WTC11 (cell line): ENCODE measurements around the gene KIRREL3. TPM values are rescaled to one million over a fixed set of nuclear protein-coding genes. Genes with fewer than 3 reads are reported as not detected.

ENCODE experiments used
- ATAC-seq: fragments of 200-7000 bp; cut with Tn5 transposase; 2 replicates; pipeline ENCODE4 v1.10.0; 2021; ENCODE audit warnings: mild to moderate bottlenecking, moderate library complexity
- CTCF ChIA-PET: fragments of 300-600 bp; sonication (Branson Sonifier 250); formaldehyde crosslinking; loops from one replicate; lab custom pipeline; 2021; ENCODE audit warnings: antibody characterized with exemption; lab: Charles Lee
- POLR2A ChIA-PET: fragments of 350-600 bp; sonication (Branson Sonifier 250); formaldehyde crosslinking; loops from one replicate; lab custom pipeline; 2021; ENCODE audit warnings: antibody characterized with exemption; lab: Charles Lee
- DNase-seq: peaks from one replicate; pipeline ENCODE4 v3.0.0; 2021; ENCODE audit warnings: low spot score
- H3K27ac Mint-ChIP-seq: 2 replicates; pipeline ENCODE4 v1.8.0; 2021; ENCODE audit warnings: mixed read lengths
- H3K27me3 Mint-ChIP-seq: 2 replicates; pipeline ENCODE4 v1.8.0; 2021; ENCODE audit warnings: low read depth, mild to moderate bottlenecking, moderate library complexity, mixed read lengths
- H3K36me3 Mint-ChIP-seq: 2 replicates; pipeline ENCODE4 v1.8.0; 2021; ENCODE audit warnings: mixed read lengths
- H3K4me1 Mint-ChIP-seq: 2 replicates; pipeline ENCODE4 v1.8.0; 2022; ENCODE audit warnings: mixed read lengths
- H3K4me3 Mint-ChIP-seq: 2 replicates; pipeline ENCODE4 v1.8.0; 2021; ENCODE audit warnings: mild to moderate bottlenecking, moderate library complexity, mixed read lengths
- H3K9me3 Mint-ChIP-seq: 2 replicates; pipeline ENCODE4 v1.8.0; 2021; ENCODE audit warnings: mixed read lengths
- CBFB ChIP-seq: sonication (generic); formaldehyde crosslinking; IDR thresholded peaks from 2 replicates; pipeline ENCODE4 v1.8.1; 2022; ENCODE audit warnings: mild to moderate bottlenecking, low read depth, missing genetic modification reagents
- FOXJ3 ChIP-seq: sonication (generic); formaldehyde crosslinking; IDR thresholded peaks from 2 replicates; pipeline ENCODE4 v1.9.0; 2021; ENCODE audit warnings: missing genetic modification reagents, mild to moderate bottlenecking, borderline replicate concordance
- MYBL2 ChIP-seq: sonication (generic); formaldehyde crosslinking; IDR thresholded peaks from 2 replicates; pipeline ENCODE4 v1.8.1; 2023; ENCODE audit warnings: mild to moderate bottlenecking, moderate library complexity, missing genetic modification reagents
- PRRX2 ChIP-seq: fragments of 250-450 bp; sonication (Bioruptor Pico); IDR thresholded peaks from 2 replicates; pipeline ENCODE4 v1.8.0; 2021; ENCODE audit warnings: mild to moderate bottlenecking
- SMAD3 ChIP-seq: sonication (generic); formaldehyde crosslinking; IDR thresholded peaks from 2 replicates; pipeline ENCODE4 v1.8.0; 2022; ENCODE audit warnings: missing genetic modification reagents, mild to moderate bottlenecking, borderline replicate concordance
- TP53 ChIP-seq: sonication (generic); formaldehyde crosslinking; IDR thresholded peaks from 2 replicates; pipeline ENCODE4 v1.8.1; 2023; ENCODE audit warnings: mild to moderate bottlenecking, missing genetic modification reagents
- ZNF121 ChIP-seq: sonication (generic); formaldehyde crosslinking; IDR thresholded peaks from 2 replicates; pipeline ENCODE4 v1.8.0; 2023; ENCODE audit warnings: missing genetic modification reagents
- ZNF232 ChIP-seq: sonication (generic); formaldehyde crosslinking; IDR thresholded peaks from 2 replicates; pipeline ENCODE4 v1.8.0; 2022; ENCODE audit warnings: mild to moderate bottlenecking, missing genetic modification reagents
- total RNA-seq: library from RNA; stranded (reverse); gene quantifications from 3 replicates; pipeline ENCODE4 v1.2.3, GENCODE V29; 2021
- TF ChIP-seq, protein P1 (sequence below): sonication (generic); formaldehyde crosslinking; IDR thresholded peaks from 2 replicates; pipeline ENCODE4 v1.8.1; 2023; ENCODE audit warnings: mild to moderate bottlenecking, missing genetic modification reagents, moderate library complexity
- TF ChIP-seq, protein P2 (sequence below): sonication (generic); formaldehyde crosslinking; IDR thresholded peaks from 2 replicates; pipeline ENCODE4 v1.8.0; 2022; ENCODE audit warnings: mild to moderate bottlenecking, missing genetic modification reagents
- TF ChIP-seq, protein P3 (sequence below): fragments of 250-450 bp; sonication (Bioruptor Pico); IDR thresholded peaks from 2 replicates; pipeline ENCODE4 v1.9.0; 2021; ENCODE audit warnings: mild to moderate bottlenecking
- TF ChIP-seq, protein P4 (sequence below): sonication (generic); formaldehyde crosslinking; IDR thresholded peaks from 2 replicates; pipeline ENCODE4 v1.8.0; 2023; ENCODE audit warnings: missing genetic modification reagents, mild to moderate bottlenecking, borderline replicate concordance
- TF ChIP-seq, protein P5 (sequence below): sonication (generic); formaldehyde crosslinking; conservative IDR thresholded peaks from 2 replicates; pipeline ENCODE4 v1.8.1; 2022; ENCODE audit warnings: mild to moderate bottlenecking, missing genetic modification reagents
- TF ChIP-seq, protein P6 (sequence below): fragments of 250-450 bp; sonication (Bioruptor Pico); IDR thresholded peaks from 2 replicates; pipeline ENCODE4 v1.9.0; 2021; ENCODE audit warnings: moderate library complexity, mild to moderate bottlenecking, inconsistent platforms, borderline replicate concordance
- TF ChIP-seq, protein P7 (sequence below): sonication (generic); formaldehyde crosslinking; IDR thresholded peaks from 2 replicates; pipeline ENCODE4 v1.8.0; 2022; ENCODE audit warnings: mild to moderate bottlenecking, missing genetic modification reagents
- TF ChIP-seq, protein P8 (sequence below): fragments of 200-600 bp; IDR thresholded peaks from 2 replicates; pipeline ENCODE4 v1.8.0; 2022; ENCODE audit warnings: antibody characterized with exemption

KIRREL3 gene
- total RNA-seq, 1 experiment from 2014 or later: 0.59 TPM

DNA sequence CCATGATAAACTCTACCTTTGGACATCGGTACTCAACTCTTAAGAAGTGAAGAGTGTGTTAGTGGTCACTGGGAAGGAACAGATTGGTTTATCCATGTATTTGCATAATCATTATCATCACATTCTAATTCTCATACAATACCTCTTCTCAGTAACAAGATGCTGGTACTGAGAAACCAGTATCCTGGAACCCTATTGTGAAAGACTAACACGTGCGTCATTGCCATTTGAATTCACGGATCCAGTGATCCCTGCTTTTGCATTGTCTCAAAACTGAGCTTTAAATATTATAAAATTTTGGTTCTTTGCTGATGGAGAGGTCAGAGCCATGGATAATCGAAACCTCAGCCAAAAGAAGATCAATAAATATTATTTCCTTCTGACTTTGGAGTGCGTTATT, 35.2 kb downstream of the KIRREL3 start (continued):
- TF ChIP-seq, protein P1, sequence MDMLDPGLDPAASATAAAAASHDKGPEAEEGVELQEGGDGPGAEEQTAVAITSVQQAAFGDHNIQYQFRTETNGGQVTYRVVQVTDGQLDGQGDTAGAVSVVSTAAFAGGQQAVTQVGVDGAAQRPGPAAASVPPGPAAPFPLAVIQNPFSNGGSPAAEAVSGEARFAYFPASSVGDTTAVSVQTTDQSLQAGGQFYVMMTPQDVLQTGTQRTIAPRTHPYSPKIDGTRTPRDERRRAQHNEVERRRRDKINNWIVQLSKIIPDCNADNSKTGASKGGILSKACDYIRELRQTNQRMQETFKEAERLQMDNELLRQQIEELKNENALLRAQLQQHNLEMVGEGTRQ (CRISPR knock-in tag): no peak
- TF ChIP-seq PRRX2 (CRISPR knock-in tag) (no peak), FOXJ3 (no peak), TP53 (CRISPR knock-in tag) (no peak), MYBL2 (CRISPR knock-in tag) (no peak), ZNF121 (CRISPR knock-in tag) (no peak)
- TF ChIP-seq, protein P2, sequence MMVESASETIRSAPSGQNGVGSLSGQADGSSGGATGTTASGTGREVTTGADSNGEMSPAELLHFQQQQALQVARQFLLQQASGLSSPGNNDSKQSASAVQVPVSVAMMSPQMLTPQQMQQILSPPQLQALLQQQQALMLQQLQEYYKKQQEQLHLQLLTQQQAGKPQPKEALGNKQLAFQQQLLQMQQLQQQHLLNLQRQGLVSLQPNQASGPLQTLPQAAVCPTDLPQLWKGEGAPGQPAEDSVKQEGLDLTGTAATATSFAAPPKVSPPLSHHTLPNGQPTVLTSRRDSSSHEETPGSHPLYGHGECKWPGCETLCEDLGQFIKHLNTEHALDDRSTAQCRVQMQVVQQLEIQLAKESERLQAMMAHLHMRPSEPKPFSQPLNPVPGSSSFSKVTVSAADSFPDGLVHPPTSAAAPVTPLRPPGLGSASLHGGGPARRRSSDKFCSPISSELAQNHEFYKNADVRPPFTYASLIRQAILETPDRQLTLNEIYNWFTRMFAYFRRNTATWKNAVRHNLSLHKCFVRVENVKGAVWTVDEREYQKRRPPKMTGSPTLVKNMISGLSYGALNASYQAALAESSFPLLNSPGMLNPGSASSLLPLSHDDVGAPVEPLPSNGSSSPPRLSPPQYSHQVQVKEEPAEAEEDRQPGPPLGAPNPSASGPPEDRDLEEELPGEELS (CRISPR knock-in tag): no peak
- TF ChIP-seq, protein P3, sequence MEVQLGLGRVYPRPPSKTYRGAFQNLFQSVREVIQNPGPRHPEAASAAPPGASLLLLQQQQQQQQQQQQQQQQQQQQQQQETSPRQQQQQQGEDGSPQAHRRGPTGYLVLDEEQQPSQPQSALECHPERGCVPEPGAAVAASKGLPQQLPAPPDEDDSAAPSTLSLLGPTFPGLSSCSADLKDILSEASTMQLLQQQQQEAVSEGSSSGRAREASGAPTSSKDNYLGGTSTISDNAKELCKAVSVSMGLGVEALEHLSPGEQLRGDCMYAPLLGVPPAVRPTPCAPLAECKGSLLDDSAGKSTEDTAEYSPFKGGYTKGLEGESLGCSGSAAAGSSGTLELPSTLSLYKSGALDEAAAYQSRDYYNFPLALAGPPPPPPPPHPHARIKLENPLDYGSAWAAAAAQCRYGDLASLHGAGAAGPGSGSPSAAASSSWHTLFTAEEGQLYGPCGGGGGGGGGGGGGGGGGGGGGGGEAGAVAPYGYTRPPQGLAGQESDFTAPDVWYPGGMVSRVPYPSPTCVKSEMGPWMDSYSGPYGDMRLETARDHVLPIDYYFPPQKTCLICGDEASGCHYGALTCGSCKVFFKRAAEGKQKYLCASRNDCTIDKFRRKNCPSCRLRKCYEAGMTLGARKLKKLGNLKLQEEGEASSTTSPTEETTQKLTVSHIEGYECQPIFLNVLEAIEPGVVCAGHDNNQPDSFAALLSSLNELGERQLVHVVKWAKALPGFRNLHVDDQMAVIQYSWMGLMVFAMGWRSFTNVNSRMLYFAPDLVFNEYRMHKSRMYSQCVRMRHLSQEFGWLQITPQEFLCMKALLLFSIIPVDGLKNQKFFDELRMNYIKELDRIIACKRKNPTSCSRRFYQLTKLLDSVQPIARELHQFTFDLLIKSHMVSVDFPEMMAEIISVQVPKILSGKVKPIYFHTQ: no peak

DNA sequence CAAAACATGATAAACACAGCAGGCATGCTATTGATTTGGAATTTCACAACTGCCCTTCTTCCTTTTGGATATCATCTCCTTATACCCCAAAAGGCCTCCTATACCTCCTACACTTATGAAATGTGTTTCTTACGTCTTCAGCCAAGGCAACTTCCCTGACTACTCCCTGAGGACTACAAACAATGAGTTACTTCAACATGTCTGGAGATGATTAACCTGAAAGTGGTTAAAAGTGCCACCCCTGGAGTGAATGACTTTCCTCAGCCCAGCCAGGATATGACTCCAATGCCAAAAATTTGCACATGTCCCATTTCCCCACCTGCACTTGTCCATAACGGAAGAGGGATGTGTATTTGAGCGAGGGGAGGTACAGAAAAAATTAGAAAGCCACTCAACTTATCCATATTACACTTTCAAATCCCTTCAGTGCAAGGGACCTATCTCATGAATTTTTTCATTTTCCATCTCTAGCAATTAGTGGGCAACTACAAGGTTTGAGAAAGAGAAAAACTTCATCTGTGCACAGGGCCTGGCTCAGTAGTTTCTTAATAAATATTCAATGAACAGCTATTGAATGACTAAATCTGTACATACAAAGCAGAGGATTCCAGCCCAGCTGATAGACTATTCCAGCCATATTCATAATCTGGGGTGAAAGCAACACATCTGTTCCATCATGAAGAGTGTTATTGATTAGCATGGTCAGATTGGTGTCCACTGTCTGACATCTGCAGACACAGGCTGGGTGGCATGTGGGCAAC, 36.8 kb downstream of the KIRREL3 start:
- CTCF ChIA-PET: no interaction called here

More for the DNA sequence above, 36.8 kb downstream of the KIRREL3 start:
- Mint-ChIP-seq H3K4me3 (no peak overlapping the region), H3K27ac (no peak overlapping the region), H3K27me3 (no peaks in the 10 kb centered on the region; the same call in 1 of the 2 replicates), H3K9me3 (peaks cover 13% of the 10 kb centered on the region), H3K36me3 (no peaks in the 10 kb centered on the region), H3K4me1 (peaks cover 6% of the 10 kb centered on the region)
- TF ChIP-seq, protein P4, sequence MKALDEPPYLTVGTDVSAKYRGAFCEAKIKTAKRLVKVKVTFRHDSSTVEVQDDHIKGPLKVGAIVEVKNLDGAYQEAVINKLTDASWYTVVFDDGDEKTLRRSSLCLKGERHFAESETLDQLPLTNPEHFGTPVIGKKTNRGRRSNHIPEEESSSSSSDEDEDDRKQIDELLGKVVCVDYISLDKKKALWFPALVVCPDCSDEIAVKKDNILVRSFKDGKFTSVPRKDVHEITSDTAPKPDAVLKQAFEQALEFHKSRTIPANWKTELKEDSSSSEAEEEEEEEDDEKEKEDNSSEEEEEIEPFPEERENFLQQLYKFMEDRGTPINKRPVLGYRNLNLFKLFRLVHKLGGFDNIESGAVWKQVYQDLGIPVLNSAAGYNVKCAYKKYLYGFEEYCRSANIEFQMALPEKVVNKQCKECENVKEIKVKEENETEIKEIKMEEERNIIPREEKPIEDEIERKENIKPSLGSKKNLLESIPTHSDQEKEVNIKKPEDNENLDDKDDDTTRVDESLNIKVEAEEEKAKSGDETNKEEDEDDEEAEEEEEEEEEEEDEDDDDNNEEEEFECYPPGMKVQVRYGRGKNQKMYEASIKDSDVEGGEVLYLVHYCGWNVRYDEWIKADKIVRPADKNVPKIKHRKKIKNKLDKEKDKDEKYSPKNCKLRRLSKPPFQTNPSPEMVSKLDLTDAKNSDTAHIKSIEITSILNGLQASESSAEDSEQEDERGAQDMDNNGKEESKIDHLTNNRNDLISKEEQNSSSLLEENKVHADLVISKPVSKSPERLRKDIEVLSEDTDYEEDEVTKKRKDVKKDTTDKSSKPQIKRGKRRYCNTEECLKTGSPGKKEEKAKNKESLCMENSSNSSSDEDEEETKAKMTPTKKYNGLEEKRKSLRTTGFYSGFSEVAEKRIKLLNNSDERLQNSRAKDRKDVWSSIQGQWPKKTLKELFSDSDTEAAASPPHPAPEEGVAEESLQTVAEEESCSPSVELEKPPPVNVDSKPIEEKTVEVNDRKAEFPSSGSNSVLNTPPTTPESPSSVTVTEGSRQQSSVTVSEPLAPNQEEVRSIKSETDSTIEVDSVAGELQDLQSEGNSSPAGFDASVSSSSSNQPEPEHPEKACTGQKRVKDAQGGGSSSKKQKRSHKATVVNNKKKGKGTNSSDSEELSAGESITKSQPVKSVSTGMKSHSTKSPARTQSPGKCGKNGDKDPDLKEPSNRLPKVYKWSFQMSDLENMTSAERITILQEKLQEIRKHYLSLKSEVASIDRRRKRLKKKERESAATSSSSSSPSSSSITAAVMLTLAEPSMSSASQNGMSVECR (CRISPR knock-in tag): no peak
- TF ChIP-seq SMAD3 (no peak), ZNF121 (CRISPR knock-in tag) (no peak), ZNF232 (CRISPR knock-in tag) (no peak), CBFB (CRISPR knock-in tag) (no peak)
- TF ChIP-seq, protein P2 (CRISPR knock-in tag): no peak
- TF ChIP-seq, protein P5, sequence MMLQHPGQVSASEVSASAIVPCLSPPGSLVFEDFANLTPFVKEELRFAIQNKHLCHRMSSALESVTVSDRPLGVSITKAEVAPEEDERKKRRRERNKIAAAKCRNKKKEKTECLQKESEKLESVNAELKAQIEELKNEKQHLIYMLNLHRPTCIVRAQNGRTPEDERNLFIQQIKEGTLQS (CRISPR knock-in tag): no peak
- TF ChIP-seq, protein P6, sequence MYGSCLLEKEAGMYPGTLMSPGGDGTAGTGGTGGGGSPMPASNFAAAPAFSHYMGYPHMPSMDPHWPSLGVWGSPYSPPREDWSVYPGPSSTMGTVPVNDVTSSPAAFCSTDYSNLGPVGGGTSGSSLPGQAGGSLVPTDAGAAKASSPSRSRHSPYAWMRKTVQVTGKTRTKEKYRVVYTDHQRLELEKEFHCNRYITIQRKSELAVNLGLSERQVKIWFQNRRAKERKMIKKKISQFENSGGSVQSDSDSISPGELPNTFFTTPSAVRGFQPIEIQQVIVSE (CRISPR knock-in tag): no peak
- TF ChIP-seq, protein P7, sequence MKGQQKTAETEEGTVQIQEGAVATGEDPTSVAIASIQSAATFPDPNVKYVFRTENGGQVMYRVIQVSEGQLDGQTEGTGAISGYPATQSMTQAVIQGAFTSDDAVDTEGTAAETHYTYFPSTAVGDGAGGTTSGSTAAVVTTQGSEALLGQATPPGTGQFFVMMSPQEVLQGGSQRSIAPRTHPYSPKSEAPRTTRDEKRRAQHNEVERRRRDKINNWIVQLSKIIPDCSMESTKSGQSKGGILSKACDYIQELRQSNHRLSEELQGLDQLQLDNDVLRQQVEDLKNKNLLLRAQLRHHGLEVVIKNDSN: no peak
- TF ChIP-seq, protein P8, sequence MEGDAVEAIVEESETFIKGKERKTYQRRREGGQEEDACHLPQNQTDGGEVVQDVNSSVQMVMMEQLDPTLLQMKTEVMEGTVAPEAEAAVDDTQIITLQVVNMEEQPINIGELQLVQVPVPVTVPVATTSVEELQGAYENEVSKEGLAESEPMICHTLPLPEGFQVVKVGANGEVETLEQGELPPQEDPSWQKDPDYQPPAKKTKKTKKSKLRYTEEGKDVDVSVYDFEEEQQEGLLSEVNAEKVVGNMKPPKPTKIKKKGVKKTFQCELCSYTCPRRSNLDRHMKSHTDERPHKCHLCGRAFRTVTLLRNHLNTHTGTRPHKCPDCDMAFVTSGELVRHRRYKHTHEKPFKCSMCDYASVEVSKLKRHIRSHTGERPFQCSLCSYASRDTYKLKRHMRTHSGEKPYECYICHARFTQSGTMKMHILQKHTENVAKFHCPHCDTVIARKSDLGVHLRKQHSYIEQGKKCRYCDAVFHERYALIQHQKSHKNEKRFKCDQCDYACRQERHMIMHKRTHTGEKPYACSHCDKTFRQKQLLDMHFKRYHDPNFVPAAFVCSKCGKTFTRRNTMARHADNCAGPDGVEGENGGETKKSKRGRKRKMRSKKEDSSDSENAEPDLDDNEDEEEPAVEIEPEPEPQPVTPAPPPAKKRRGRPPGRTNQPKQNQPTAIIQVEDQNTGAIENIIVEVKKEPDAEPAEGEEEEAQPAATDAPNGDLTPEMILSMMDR: no peak
- POLR2A ChIA-PET: no interaction called here
- ATAC-seq (no peak), DNase-seq (no peak)
